Measurements from ENCODE around the gene NDUFV3. TPM values are rescaled to one million over a fixed set of nuclear protein-coding genes. Genes with fewer than 3 reads are reported as not detected.

Gene NDUFV3
- polyA plus RNA-seq, 1 donor from 2014 or later, result 17.4 TPM

DNA sequence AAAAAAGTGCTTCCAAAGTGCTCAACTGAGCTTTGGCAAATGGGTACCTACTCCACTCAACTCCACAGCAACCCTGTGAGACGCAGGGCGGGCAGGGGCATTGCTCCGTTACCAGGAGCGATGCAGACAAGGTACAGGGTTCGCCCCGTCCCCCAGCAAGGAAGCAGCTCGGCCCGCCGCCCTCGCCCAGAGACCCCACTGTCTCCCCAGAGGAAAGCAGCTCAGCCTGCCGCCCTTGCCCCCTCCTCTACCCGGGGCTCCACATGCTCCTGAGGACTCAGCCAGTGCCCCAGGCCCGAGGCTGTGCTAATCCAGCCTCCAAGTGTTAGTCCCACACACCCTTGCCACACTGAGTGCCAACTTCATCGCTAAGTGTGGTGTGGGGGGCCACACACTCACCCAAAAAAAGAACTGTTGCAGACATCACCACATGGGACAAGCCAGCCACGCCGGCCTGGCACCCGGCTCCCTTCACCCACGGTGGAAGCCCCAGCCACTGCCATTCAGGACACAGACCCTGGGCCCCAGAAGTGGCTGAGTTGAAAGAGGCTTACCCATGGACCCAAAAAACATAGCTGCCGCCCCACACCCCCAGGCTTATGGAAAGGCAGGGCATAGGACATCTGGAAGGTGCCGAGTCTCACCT lies 40.1 kb upstream of the NDUFV3 start:
- Mint-ChIP-seq H3K4me3 (no peak overlapping the region), H3K36me3 (peaks cover 2% of the 10 kb centered on the region), H3K27ac (no peak overlapping the region), H3K4me1 (peaks cover 0 to 1% (median 0%) of the 10 kb centered on the region in 3 donors), H3K9me3 (peaks cover 0 to 5% (median 0%) of the 10 kb centered on the region in 3 donors), H3K27me3 (no peaks in the 10 kb centered on the region)

DNA sequence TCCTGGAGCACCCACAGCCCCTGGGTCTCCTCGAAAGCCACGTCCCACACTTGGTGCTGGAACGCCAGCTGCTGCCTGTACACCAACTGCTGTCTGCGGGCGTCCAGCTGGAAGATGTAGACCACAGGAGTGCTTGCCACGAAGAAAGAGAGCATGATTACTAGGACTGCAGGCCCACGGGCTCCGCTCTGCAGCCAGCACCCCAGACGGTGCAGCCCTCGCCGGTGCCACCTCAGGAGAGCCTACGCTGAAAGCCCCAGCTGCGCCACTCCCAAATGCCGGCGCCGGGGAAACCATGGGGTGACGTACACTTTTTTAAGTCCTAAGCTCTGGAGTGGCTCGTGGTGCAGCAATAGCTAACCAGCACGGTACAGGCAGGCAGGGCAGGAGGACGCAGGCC lies 39.5 kb upstream of the NDUFV3 start:
- Mint-ChIP-seq H3K27ac (no peak overlapping the region), H3K4me3 (no peak overlapping the region), H3K4me1 (peaks cover 0 to 1% (median 0%) of the 10 kb centered on the region in 3 donors), H3K36me3 (peaks cover 3% of the 10 kb centered on the region), H3K27me3 (no peaks in the 10 kb centered on the region), H3K9me3 (peaks cover 0 to 4% (median 0%) of the 10 kb centered on the region in 3 donors)

DNA sequence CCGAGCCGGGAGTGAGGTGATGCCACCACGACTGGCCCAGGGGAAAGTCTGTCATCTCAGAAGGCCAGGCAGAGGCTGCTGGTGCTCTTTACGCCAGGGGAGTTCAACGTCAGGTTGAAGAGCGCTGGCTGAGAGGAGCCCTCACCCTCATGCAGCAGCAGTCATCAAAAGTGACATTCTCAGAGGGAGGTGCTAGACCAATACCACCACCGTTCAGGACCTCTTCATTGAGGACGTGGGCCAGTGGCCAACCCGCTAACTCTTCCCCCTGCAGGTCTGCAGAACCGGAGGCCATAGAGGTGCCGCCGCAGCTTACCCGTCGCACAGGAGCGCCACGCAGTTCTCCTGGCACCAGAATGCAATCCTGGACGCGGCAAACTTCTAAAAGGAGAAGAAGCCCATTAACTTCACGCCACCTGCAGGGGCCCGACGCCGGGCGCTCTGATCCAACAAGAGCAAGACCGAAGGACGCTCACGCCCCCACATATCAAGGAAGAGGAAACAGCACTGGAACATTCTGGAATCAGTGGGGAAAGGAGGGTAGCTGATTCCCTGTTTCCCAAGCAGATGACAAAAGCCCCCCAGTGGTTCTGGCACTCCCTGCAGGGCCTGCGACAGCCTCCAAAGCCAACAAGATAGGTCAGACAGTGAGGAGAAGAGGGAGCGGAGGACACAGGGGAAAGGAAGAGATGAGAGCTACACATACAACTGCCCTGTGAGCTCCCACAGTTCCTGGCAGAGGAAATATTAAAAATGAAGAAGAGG lies 38.7 kb upstream of the NDUFV3 start:
- H3K36me3 Mint-ChIP-seq, result peaks cover 3% of the 10 kb centered on the region
- H3K27me3 Mint-ChIP-seq, result no peaks in the 10 kb centered on the region
- no peak overlapping the region for H3K4me3 Mint-ChIP-seq
- no peaks in the 10 kb centered on the region for H3K9me3 Mint-ChIP-seq
- no peak overlapping the region for H3K27ac Mint-ChIP-seq
- peaks cover 0 to 1% (median 0%) of the 10 kb centered on the region in 3 donors for H3K4me1 Mint-ChIP-seq

DNA sequence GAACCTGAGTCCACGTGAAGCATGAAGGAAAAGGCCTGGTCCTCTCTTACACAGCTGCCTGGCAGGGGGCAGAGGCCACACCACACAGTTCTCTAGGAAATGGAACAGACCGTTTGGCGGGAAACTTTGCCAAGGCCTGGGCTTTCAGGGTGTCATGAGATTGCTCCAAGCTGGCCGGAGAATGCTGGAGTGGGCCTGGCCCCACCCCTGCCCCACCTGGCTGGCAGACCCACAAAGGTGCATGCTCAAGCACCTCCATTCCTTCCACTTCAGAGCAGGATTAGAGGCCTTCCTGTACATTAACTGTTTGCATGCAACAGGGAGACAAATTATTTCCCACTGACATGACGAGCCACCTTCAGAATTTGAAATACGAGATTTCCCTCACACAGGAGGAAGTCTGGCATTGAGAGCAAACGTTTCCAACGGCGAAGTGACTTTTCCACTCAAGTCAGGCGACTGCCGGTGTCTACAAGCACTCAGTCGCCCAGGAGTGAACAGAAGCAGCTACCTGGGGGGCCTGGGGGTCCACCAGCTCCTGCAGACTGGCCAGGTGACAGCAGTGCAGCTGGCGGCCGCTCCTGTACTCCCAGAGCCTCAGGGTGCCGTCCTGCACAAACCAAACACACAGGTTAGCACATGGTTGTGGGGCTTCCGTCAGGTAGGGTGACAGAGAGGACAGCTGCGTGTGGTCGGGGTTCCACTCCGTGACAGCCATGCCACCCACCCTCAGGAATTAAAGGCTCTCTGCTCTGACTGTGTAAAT lies 37.8 kb upstream of the NDUFV3 start:
- Mint-ChIP-seq H3K27me3 (no peaks in the 10 kb centered on the region), H3K4me3 (no peak overlapping the region), H3K36me3 (peaks cover 3% of the 10 kb centered on the region), H3K9me3 (no peaks in the 10 kb centered on the region), H3K27ac (no peak overlapping the region), H3K4me1 (peaks cover 0 to 1% (median 0%) of the 10 kb centered on the region in 3 donors)

DNA sequence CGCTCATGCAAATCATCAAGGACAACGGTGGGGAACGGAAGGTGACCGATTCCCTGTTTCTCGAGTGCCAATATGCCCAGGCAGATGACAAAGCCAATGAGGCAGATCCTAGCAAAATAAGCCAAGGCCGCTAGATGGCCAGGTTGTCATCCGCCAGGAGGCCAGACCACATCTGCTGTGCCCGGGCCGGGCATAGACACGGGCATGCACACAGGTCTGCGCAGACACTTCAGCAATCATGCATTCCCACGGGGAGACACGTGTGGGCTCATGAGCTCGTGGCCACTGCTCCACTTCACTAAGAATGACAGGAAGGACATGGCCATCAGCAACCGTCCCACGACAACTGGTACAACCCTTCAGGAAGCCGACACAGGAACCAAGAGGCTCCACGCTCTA lies 37.2 kb upstream of the NDUFV3 start:
- Mint-ChIP-seq H3K27me3 (no peaks in the 10 kb centered on the region), H3K4me3 (no peak overlapping the region), H3K9me3 (no peaks in the 10 kb centered on the region)

DNA sequence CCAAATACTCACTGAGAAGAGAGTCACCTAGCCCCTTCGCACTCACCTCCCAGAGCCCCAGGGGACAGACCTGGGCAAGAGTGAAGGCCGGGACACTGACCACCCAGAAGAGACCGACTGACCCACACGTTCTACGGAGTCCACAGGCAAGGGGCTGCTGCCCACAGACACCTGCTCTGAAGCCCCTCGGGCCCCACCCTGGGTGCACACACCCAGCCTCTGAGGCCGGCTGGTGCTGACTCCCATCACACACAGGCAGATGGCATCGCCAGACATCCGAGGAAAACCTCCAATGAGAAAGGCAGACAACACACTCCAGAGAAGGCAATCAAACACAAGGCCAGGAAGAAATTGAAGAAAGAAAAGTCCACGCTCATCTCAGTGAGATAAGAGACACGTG lies 35.9 kb upstream of the NDUFV3 start:
- Mint-ChIP-seq H3K36me3 (peaks cover 3% of the 10 kb centered on the region), H3K27me3 (no peaks in the 10 kb centered on the region), H3K9me3 (no peaks in the 10 kb centered on the region), H3K27ac (no peak overlapping the region), H3K4me1 (peaks cover 0 to 1% (median 0%) of the 10 kb centered on the region in 3 donors), H3K4me3 (no peak overlapping the region)

More for the DNA sequence above, 37.2 kb upstream of the NDUFV3 start:
- Mint-ChIP-seq H3K36me3 (peaks cover 3% of the 10 kb centered on the region), H3K4me1 (peaks cover 0 to 1% (median 0%) of the 10 kb centered on the region in 3 donors), H3K27ac (no peak overlapping the region)

DNA sequence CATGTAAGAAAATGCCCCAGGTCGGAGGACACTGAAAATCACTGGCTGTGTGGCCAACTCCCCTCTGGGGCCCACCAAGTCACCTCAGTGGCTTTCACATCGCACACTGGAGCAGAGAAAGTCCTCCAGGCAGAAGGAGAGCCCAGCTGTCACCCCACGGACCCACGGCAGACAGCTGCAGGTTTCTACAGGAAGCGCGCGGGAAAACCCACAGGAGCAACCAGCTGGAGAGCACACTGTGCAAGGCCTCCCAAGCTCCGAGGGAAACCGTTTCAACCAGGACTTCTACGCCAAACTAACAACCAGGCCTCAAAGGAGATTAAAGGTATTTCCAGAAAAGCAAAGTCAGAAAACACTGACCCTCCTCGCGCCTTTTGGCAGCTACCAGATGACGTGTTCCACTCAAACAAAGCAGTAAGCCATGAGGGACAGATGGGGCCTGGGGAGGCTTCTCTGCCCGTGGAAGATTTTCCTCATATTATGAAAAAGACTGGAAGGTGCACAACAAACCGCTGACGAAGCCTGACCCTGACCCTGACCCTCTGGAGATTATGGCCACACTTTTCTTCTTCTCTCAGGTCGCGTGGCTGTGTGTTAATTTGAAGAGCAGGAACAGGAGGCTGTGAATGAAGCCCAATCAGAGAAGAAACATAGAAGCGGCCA lies 34.8 kb upstream of the NDUFV3 start:
- H3K36me3 Mint-ChIP-seq, result peaks cover 3% of the 10 kb centered on the region
- no peaks in the 10 kb centered on the region for H3K27me3 Mint-ChIP-seq
- H3K4me3 Mint-ChIP-seq, result no peak overlapping the region
- H3K4me1 Mint-ChIP-seq, result peaks cover 0 to 1% (median 0%) of the 10 kb centered on the region in 3 donors
- H3K9me3 Mint-ChIP-seq, result no peaks in the 10 kb centered on the region
- peak overlapping the region in 1 of 3 donors; percentile 41 for H3K27ac Mint-ChIP-seq

DNA sequence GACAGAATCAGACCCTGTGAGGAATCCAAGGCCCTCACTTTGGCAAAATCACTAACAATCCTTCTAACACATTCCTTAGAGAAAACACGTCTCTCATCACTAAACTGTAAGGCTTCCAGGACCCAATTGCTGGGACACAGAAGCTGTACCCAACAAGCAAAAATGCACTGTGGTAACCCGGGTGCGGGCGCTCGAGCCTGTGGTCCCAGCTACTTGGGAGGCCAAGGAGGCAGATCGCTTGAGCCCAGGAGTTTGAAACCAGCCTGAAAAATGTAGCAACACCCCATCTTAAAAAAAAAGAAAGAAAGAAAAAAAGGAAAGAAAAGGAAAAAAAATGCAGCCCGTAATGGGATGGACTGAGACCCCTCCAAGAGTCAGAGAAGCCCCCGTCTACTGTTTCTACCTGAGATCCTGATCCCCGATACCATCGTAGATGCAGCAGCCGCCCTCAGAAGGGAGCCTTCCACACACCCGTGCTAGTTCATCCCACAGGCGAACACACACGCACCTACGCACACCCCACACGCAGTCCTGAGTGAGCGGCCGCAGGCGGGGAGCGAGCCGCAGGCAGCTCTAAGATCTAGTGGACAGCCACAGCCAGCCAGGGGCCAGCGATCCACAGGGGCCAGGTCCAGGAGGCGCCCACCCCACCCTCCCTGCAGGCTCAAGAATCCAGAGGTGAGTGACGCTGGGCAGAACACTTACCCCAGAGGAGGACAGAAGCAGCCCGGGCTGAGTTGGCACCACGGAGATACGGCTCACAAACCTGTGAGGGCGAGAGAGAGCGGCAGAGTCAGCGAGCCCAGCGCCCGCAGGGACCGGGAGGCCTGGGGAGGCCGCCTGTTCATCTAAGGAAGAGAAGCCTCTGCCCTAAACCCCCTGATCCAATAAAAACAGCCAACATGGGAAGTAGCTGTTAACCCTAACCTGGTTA lies 33.9 kb upstream of the NDUFV3 start:
- Mint-ChIP-seq H3K36me3 (peaks cover 3% of the 10 kb centered on the region), H3K9me3 (no peaks in the 10 kb centered on the region), H3K4me3 (no peak overlapping the region), H3K4me1 (peaks cover 0 to 1% (median 0%) of the 10 kb centered on the region in 3 donors), H3K27me3 (no peaks in the 10 kb centered on the region), H3K27ac (no peak overlapping the region)

DNA sequence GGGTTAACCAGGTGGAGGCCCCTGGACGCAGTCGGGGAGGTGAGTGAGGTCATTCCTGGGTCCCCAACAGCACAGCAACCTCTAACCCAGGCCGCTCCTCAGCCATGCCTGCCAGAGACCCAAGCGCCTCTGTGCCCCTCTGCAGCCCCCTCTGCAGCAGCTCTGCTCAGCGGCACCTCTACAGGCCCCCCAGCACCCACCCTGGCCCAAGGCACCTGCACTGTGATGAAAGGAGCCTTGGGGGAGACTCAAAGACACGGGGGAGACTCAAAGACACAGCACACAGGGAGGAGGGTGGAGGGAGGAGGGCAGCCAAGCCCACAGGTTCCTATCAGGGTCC lies 33.2 kb upstream of the NDUFV3 start:
- H3K36me3 Mint-ChIP-seq, result peaks cover 3% of the 10 kb centered on the region
- no peak overlapping the region for H3K4me3 Mint-ChIP-seq
- H3K9me3 Mint-ChIP-seq, result no peaks in the 10 kb centered on the region
- H3K4me1 Mint-ChIP-seq, result peaks cover 0 to 3% (median 1%) of the 10 kb centered on the region in 3 donors
- no peaks in the 10 kb centered on the region for H3K27me3 Mint-ChIP-seq
- H3K27ac Mint-ChIP-seq, result no peak overlapping the region

DNA sequence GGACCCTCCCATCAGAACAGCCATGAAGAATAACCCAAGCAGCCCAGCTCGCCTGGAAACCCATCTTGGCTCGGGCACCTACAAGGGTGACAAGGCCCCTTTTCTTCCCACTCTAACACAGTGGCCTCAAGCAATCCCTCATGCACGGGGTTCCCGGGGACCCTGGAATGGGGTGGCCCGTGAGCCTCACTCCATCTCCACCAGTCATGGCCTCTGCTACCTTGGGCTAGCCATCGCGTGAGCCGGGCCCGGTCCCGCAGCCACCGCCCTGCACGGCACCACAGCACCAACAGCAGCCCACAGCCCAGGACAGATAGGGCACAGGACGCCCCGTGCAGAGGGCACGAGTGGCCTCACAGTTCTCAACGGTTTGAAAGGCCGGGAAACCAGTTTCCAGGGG lies 32.8 kb upstream of the NDUFV3 start:
- Mint-ChIP-seq H3K27me3 (no peaks in the 10 kb centered on the region), H3K27ac (no peak overlapping the region), H3K9me3 (no peaks in the 10 kb centered on the region), H3K4me3 (no peak overlapping the region), H3K4me1 (peaks cover 0 to 3% (median 1%) of the 10 kb centered on the region in 3 donors), H3K36me3 (peaks cover 3% of the 10 kb centered on the region)

DNA sequence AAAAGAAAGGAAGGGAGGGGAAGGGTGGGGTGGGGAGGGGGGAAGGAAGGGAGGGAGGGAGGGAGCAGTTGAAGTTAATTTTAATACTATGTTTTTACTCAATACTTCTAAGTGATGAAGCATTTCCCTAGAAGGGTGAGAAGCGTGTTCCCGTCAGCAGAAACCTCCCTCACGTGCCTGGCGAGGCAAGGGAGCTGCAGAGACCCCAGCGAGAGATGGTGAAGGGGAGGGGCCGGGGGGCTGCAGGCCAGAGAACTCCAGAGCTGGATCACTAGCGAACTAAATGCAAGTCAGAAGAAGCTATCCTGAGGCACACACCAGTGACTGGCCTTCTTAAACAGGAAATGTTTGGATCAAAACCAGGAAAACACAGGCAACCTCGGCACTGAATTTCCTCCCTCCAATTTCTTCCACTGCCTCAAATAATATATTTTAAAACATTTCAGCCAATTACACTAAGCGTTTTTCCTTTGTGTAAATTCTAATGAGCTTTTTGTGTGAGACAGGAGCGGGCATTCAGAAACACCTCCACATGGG lies 31.7 kb upstream of the NDUFV3 start:
- no peaks in the 10 kb centered on the region for H3K9me3 Mint-ChIP-seq
- H3K36me3 Mint-ChIP-seq, result peaks cover 3% of the 10 kb centered on the region
- H3K4me3 Mint-ChIP-seq, result no peak overlapping the region

DNA sequence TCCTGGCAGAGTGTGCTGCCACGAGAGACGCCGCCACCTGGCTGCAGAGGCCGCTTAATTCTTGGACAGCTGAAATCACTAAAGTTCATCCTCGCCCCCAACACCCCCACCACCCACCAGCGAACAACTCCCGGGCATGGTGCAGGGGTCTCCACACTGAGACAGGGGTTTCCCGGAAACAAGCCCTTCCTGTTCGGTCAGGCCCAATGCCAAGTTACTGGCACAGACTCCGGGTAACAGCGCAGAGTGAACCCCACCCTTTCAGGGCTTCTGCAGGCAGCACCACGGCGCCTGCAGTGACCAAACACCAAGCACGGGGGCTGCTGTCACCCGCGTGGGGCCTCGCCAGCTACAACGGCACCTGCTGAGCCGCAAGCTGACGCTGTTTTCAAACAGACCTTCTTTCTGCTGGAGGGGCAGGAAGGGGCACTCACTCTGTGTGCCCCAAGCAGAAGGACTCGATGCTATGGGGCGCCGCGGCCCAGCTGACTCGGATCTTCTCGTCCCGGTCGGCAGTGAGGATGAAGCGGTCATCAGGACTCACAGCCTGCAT lies 31.2 kb upstream of the NDUFV3 start:
- H3K4me1 Mint-ChIP-seq, result peaks cover 0 to 6% (median 3%) of the 10 kb centered on the region in 3 donors
- H3K4me3 Mint-ChIP-seq, result no peak overlapping the region
- no peak overlapping the region for H3K27ac Mint-ChIP-seq
- H3K27me3 Mint-ChIP-seq, result no peaks in the 10 kb centered on the region
- peaks cover 3% of the 10 kb centered on the region for H3K36me3 Mint-ChIP-seq
- H3K9me3 Mint-ChIP-seq, result no peaks in the 10 kb centered on the region

More for the DNA sequence above, 31.7 kb upstream of the NDUFV3 start:
- no peak overlapping the region for H3K27ac Mint-ChIP-seq
- peaks cover 0 to 6% (median 3%) of the 10 kb centered on the region in 3 donors for H3K4me1 Mint-ChIP-seq
- H3K27me3 Mint-ChIP-seq, result no peaks in the 10 kb centered on the region

DNA sequence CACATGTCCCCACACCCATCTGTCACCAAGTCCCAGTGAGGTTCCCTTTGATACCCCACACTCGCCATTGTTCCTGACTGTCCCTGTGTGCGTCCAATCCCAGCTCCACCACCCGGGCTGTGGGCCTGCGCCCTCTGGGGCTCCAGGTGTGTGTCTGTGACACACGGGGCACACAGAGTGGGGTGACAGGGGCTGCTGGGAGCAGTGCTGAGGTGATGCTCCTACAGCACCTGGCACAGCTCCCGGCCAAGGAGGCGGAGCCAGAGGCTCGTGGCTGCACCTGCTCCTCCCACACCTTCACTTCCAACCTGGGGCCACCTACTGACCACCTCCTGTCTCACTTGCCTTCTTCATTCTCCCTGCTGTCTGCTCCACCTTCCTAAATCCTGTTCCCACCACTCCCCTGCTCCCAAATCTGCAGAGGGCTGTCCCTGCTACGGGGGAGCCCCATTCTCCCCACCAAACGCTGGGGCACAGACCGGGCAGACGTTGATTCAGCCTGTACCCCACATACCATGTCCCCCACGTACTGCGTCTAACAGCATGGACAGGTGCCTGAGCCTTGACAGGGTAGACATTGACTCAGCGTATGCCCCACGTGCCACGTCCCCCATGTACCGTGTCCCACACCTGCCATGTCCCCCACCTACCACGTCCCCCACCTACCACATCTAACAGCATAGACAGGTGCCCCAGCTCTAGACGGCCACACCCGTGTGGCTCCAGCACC lies 30.2 kb upstream of the NDUFV3 start:
- no peaks in the 10 kb centered on the region for H3K9me3 Mint-ChIP-seq
- H3K4me3 Mint-ChIP-seq, result no peak overlapping the region
- H3K4me1 Mint-ChIP-seq, result peaks cover 0 to 6% (median 2%) of the 10 kb centered on the region in 3 donors
- H3K36me3 Mint-ChIP-seq, result peaks cover 2% of the 10 kb centered on the region
- H3K27me3 Mint-ChIP-seq, result no peaks in the 10 kb centered on the region
- H3K27ac Mint-ChIP-seq, result no peak overlapping the region
